Anterior cingulate cortex (tissue), 58 donors: ENCODE measurements around the gene CT45A3.
"Not testable (repeated sequence)": the region's sequence is repeated elsewhere in the genome, so short reads cannot be mapped to it uniquely, and the experiment has no call there.

ENCODE experiments used
- DNase-seq, 58 donors: peaks; one replicate each; lab custom pipeline; 2025; lab: John Stamatoyannopoulos, UW

CT45A3 gene

GRCh38 chrX:135768091-135768490, at the start of gene CT45A3:
Gene CT45A3 (minus strand): TSS chrX:135768191. CDS start chrX:135764444, 3,747 bp downstream.
- DNase-seq, result not testable (repeated sequence)

GRCh38 chrX:135802687-135803086, 34.7 kb upstream of the CT45A3 start, which contains the start of gene CT45A6:
Gene CT45A6 (minus strand): TSS chrX:135802787. CDS start chrX:135798993, 3,794 bp downstream.
- not testable (repeated sequence) for DNase-seq

GRCh38 chrX:135785403-135785802, 17.4 kb upstream of the CT45A3 start, which contains the start of gene CT45A5:
Gene CT45A5 (minus strand): TSS chrX:135785503. CDS start chrX:135781729, 3,774 bp downstream.
- DNase-seq, result not testable (repeated sequence)

- DNase-seq, result not testable (repeated sequence)
Measured at GRCh38 chrX:135744739-135745138, 23.3 kb downstream of the CT45A3 start.

GRCh38 chrX:135741192-135741715, 26.7 kb downstream of the CT45A3 start:
- DNase-seq, result no peak

GRCh38 chrX:135740681-135741149, 27.3 kb downstream of the CT45A3 start:
- DNase-seq, result no peak

- DNase-seq, result no peak
Measured at GRCh38 chrX:135737366-135738071, 30.5 kb downstream of the CT45A3 start.

GRCh38 chrX:135734666-135735065, 33.3 kb downstream of the CT45A3 start:
- not testable (repeated sequence) for DNase-seq

- DNase-seq, result no peak
Measured at GRCh38 chrX:135713795-135714194, 54.2 kb downstream of the CT45A3 start.

- not testable (repeated sequence) for DNase-seq
Measured at GRCh38 chrX:135713183-135713689, 54.8 kb downstream of the CT45A3 start, which contains the start of gene CT45A1. Gene CT45A1 (plus strand): TSS chrX:135713639. CDS start chrX:135718941, 5,302 bp downstream.
